Measurements from ENCODE around the gene PTPRD.

Gene PTPRD

DNA sequence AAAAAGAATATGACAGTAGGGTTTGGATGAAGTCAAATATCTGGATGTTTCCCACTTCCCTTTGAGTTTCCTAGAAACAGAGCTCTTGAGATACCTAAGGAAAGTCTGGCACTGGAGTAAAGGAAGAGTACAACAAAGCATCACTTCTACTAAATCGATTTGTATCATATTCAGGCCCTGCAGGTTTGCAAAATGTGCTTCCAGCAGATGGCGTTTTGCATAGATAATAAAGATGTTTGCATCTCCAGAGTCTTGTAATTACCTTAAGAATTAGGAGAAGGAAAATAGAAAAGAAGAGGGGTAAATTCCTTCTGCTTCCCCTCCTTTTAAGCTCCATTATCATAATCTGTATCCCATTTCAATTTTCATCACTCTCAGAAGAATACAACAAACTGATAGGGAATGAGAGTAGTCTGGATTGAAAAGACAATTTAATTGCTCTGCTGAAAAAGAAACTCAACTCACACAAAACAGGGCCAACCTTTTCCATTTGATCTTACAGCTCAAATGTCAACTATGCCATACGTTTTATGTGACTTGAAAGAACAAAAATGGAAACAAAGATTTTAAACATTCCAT, 380.4 kb downstream of the PTPRD start:
- Histone ChIP-seq H4K20me1 (ENCODE audit: low read depth, low read length) (no peaks in the 10 kb centered on the region), H3K27me3 (ENCODE audit: low read length) (no peaks in the 10 kb centered on the region), H3K9me3 (ENCODE audit: insufficient read depth, low read length) (no peaks in the 10 kb centered on the region), H3K9me2 (replicated peaks; ENCODE audit: insufficient read depth, low read length) (no peaks in the 10 kb centered on the region), H3K4me3 (ENCODE audit: insufficient read depth, low read length, poor library complexity, severe bottlenecking) (no peak overlapping the region), H3F3A (ENCODE audit: insufficient read depth) (no peaks in the 10 kb centered on the region), H3K79me2 (ENCODE audit: insufficient read depth, low read length) (no peaks in the 10 kb centered on the region), H3K27ac (ENCODE audit: low read depth, low read length) (no peak overlapping the region), H3K36me3 (ENCODE audit: low read length) (no peaks in the 10 kb centered on the region), H3K4me2 (ENCODE audit: low read depth, low read length, poor library complexity, severe bottlenecking) (no peak overlapping the region), H2AFZ (ENCODE audit: low read depth, low read length, severe bottlenecking) (peak overlapping the region; percentile 10), H3K9ac (ENCODE audit: low read length) (no peak overlapping the region)
- no peak for TF ChIP-seq EZH2phosphoT487 (conservative IDR thresholded peaks at IDR 0.05; ENCODE audit: low read length)
- TF ChIP-seq CTCF (IDR thresholded peaks at IDR 0.05; ENCODE audit: insufficient read depth, low read length, poor library complexity, severe bottlenecking), result peak; percentile 21

DNA sequence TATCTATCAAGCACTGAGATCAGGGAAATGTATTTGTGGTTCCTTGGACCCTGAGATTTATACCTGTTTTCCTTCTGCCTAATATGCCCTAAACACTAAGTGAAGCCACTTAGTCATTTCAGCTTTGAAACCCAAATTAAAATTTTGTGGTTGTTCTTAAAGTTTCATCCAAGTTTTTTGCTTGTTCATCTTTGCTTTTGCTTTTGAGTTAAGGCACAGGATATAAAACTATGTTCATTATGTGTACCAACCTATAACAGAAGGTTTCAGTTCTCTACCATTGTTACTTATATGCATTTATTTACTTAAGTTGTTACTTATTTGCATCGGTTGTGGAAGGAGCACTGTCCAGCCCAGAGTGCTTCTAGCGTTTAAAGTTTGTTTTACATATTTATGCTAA, 382.3 kb downstream of the PTPRD start:
- Histone ChIP-seq H3F3A (ENCODE audit: insufficient read depth) (no peaks in the 10 kb centered on the region), H3K79me2 (ENCODE audit: insufficient read depth, low read length) (no peaks in the 10 kb centered on the region), H3K9ac (ENCODE audit: low read length) (no peak overlapping the region), H3K27ac (ENCODE audit: low read depth, low read length) (no peak overlapping the region), H3K27me3 (ENCODE audit: low read length) (no peaks in the 10 kb centered on the region), H3K4me2 (ENCODE audit: low read depth, low read length, poor library complexity, severe bottlenecking) (no peak overlapping the region), H2AFZ (ENCODE audit: low read depth, low read length, severe bottlenecking) (no peak overlapping the region), H3K4me3 (ENCODE audit: insufficient read depth, low read length, poor library complexity, severe bottlenecking) (no peak overlapping the region), H3K9me2 (replicated peaks; ENCODE audit: insufficient read depth, low read length) (no peaks in the 10 kb centered on the region), H3K9me3 (ENCODE audit: insufficient read depth, low read length) (no peaks in the 10 kb centered on the region), H4K20me1 (ENCODE audit: low read depth, low read length) (no peaks in the 10 kb centered on the region), H3K36me3 (ENCODE audit: low read length) (no peaks in the 10 kb centered on the region)
- TF ChIP-seq CTCF (IDR thresholded peaks at IDR 0.05; ENCODE audit: insufficient read depth, low read length, poor library complexity, severe bottlenecking) (no peak), EZH2phosphoT487 (conservative IDR thresholded peaks at IDR 0.05; ENCODE audit: low read length) (no peak)

DNA sequence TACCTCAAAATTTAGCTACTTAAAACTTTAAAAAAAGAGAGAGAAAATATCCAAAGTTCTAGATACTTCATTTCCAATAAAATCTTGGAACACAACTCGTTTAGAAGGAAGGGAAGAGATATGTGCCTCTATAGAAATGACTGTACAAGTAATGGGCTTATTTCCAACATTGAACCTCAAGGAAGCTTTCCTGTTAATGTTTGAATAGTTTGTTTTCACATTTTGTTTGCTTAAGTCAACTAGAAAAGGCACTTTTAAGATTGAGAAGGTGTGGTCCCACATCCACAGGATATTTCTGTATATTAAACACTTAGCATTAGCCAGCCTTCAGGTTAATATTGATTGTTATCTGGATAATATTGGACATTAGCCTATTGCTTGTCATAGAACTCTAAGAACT, 384.7 kb downstream of the PTPRD start:
- TF ChIP-seq EZH2phosphoT487 (conservative IDR thresholded peaks at IDR 0.05; ENCODE audit: low read length) (no peak), CTCF (IDR thresholded peaks at IDR 0.05; ENCODE audit: insufficient read depth, low read length, poor library complexity, severe bottlenecking) (no peak)
- no peaks in the 10 kb centered on the region for H3K9me3 ChIP-seq (ENCODE audit: insufficient read depth, low read length)
- no peak overlapping the region for H3K4me3 ChIP-seq (ENCODE audit: insufficient read depth, low read length, poor library complexity, severe bottlenecking)
- H2AFZ ChIP-seq (ENCODE audit: low read depth, low read length, severe bottlenecking), result no peak overlapping the region
- H3K79me2 ChIP-seq (ENCODE audit: insufficient read depth, low read length), result no peaks in the 10 kb centered on the region
- no peak overlapping the region for H3K9ac ChIP-seq (ENCODE audit: low read length)
- H3K36me3 ChIP-seq (ENCODE audit: low read length), result no peaks in the 10 kb centered on the region
- no peaks in the 10 kb centered on the region for H4K20me1 ChIP-seq (ENCODE audit: low read depth, low read length)
- H3K9me2 ChIP-seq (replicated peaks; ENCODE audit: insufficient read depth, low read length), result no peaks in the 10 kb centered on the region
- no peak overlapping the region for H3K27ac ChIP-seq (ENCODE audit: low read depth, low read length)
- no peaks in the 10 kb centered on the region for H3F3A ChIP-seq (ENCODE audit: insufficient read depth)
- H3K4me2 ChIP-seq (ENCODE audit: low read depth, low read length, poor library complexity, severe bottlenecking), result no peak overlapping the region
- no peaks in the 10 kb centered on the region for H3K27me3 ChIP-seq (ENCODE audit: low read length)
